K562 (cell line): ENCODE results near the gene ETV3. TPM values are rescaled to one million over a fixed set of nuclear protein-coding genes. Genes with fewer than 3 reads are reported as not detected.

Experiments used
- ATAC-seq: fragments of 200-7000 bp; cut with Tn5 transposase; 3 replicates; pipeline ENCODE4 v1.9.1; 2020; ENCODE audit warnings: moderate library complexity
- BruUV-seq: library from RNA; stranded (reverse); fragments of 400-500 nt; replicated peaks from 2 replicates; lab custom pipeline; 2021; lab: Mats Ljungman, UMichigan
- CTCF ChIA-PET: fragments of 300-600 bp; formaldehyde crosslinking; extraction: SDS; loops from one replicate; lab custom pipeline; 2021; ENCODE audit warnings: low intra/inter-chr PET ratio; lab: Yijun Ruan, JAX
- POLR2A ChIA-PET: fragments of 300-600, 350-650 bp; sonication (Branson Sonifier 250); formaldehyde crosslinking; extraction: SDS; loops from one replicate; lab custom pipeline; 2021; ENCODE audit warnings: antibody characterized with exemption, inconsistent platforms; lab: Yijun Ruan, JAX
- DNase-seq, 4 experiments: peaks; one replicate each; pipeline versions ENCODE4 v3.0.0 to v3.0.0-alpha.2; 2011 to 2018; ENCODE audit warnings: low spot score in 3 of 4, mixed read lengths in 3 of 4; ENCODE audit errors: extremely low read depth in 1 of 4
- FAIRE-seq: peaks from 2 replicates; lab custom pipeline; 2011; peaks lifted over from hg19 to GRCh38; lab: Jason Lieb, UNC
- H2AFZ ChIP-seq: 2 replicates; pipeline ENCODE4 v1.6.0; 2011; ENCODE audit warnings: low read depth, low read length, control low read depth, inconsistent platforms
- H3K27ac ChIP-seq: fragments of 200-600 bp; 3 replicates; pipeline ENCODE4 v1.8.0; 2011; ENCODE audit warnings: low read depth, mild to moderate bottlenecking, control low read depth, inconsistent platforms, low read length, moderate library complexity, mixed read lengths; ENCODE audit errors: extremely low read depth
- H3K27me3 ChIP-seq, 2 experiments: fragments of 300-600 bp in 1 of 2; 2 replicates in 1 of 2; 3 replicates in 1 of 2; pipeline versions ENCODE4 v1.6.0 to v1.8.0; 2011; ENCODE audit warnings: inconsistent platforms in 2 of 2, low read length in 2 of 2, mild to moderate bottlenecking in 1 of 2, mixed read lengths in 1 of 2, moderate library complexity in 1 of 2; ENCODE audit not compliant: control insufficient read depth in 2 of 2, insufficient read depth in 2 of 2
- H3K36me3 ChIP-seq: fragments of 300-600 bp; 3 replicates; pipeline ENCODE4 v1.8.0; 2011; ENCODE audit warnings: mild to moderate bottlenecking, low read length, inconsistent platforms; ENCODE audit not compliant: control insufficient read depth, insufficient read depth
- H3K4me1 ChIP-seq, 2 experiments: fragments of 200-600 bp in 1 of 2; replicated peaks in 1 of 2; 2 replicates in 1 of 2; 3 replicates in 1 of 2; pipeline versions ENCODE4 v1.5.1 to v1.8.0; 2011; ENCODE audit warnings: inconsistent platforms in 2 of 2, low read length in 2 of 2, mild to moderate bottlenecking in 1 of 2, mixed read lengths in 1 of 2, moderate library complexity in 1 of 2; ENCODE audit not compliant: control insufficient read depth in 2 of 2, insufficient read depth in 2 of 2
- H3K4me2 ChIP-seq: 2 replicates; pipeline ENCODE4 v1.6.1; 2011; ENCODE audit warnings: low read length, control low read depth, inconsistent platforms, mixed read lengths; ENCODE audit not compliant: insufficient read depth
- H3K4me3 ChIP-seq: fragments of 200-600 bp; sonication (generic), shearing (Covaris generic); 2 replicates; pipeline ENCODE4 v1.5.1; 2016; ENCODE audit warnings: control low read depth, inconsistent platforms
- H3K79me2 ChIP-seq: fragments of 200-600 bp; 3 replicates; pipeline ENCODE4 v1.8.0; 2011; ENCODE audit warnings: low read length, inconsistent platforms; ENCODE audit not compliant: control insufficient read depth, insufficient read depth
- H3K9ac ChIP-seq, 2 experiments: 2 replicates each; pipeline versions ENCODE4 v1.6.0 to v1.6.1; 2011; ENCODE audit warnings: low read depth in 2 of 2, low read length in 2 of 2, control low read depth in 1 of 2, inconsistent platforms in 1 of 2, mild to moderate bottlenecking in 1 of 2, mixed read lengths in 1 of 2; ENCODE audit not compliant: insufficient read depth in 1 of 2
- H3K9me1 ChIP-seq: one replicate; pipeline ENCODE4 v1.6.0; 2011; ENCODE audit warnings: inconsistent platforms, mild to moderate bottlenecking, low read length, moderate library complexity; ENCODE audit not compliant: control insufficient read depth, insufficient read depth
- H3K9me3 ChIP-seq: replicated peaks from 2 replicates; pipeline ENCODE4 v1.5.1; 2011; ENCODE audit warnings: low read depth, low read length, inconsistent platforms; ENCODE audit not compliant: control insufficient read depth, insufficient read depth
- H4K20me1 ChIP-seq: replicated peaks from 2 replicates; pipeline ENCODE4 v1.6.1; 2011; ENCODE audit warnings: low read length, inconsistent platforms, mixed read lengths; ENCODE audit not compliant: control insufficient read depth, insufficient read depth
- CCNT2 ChIP-seq: IDR thresholded peaks from 2 replicates; pipeline ENCODE4 v1.6.1; 2011; ENCODE audit warnings: borderline replicate concordance, low read depth, mild to moderate bottlenecking, moderate library complexity, mixed read lengths, low read length; ENCODE audit not compliant: insufficient read length; ENCODE audit errors: extremely low read depth
- CEBPB ChIP-seq: fragments of 450-650 bp; IDR thresholded peaks from 2 replicates; pipeline ENCODE4 v1.6.1; 2016; ENCODE audit warnings: missing genetic modification characterization, missing compliant biosample characterization
- CEBPG ChIP-seq, 3 experiments: fragments of 200-800 bp in 1 of 3; sonication (Bioruptor generic) in 1 of 3; sonication (generic) in 1 of 3; formaldehyde crosslinking in 1 of 3; IDR thresholded peaks in 2 of 3; conservative IDR thresholded peaks in 1 of 3; 2 replicates each; pipeline versions ENCODE4 v1.6.1 to v1.8.0; 2016 to 2022; ENCODE audit warnings: missing compliant biosample characterization in 2 of 3, missing genetic modification characterization in 2 of 3, mild to moderate bottlenecking in 1 of 3, missing genetic modification reagents in 1 of 3
- NR4A1 ChIP-seq, 2 experiments: fragments of 250-450 bp in 1 of 2; fragments of 450-650 bp in 1 of 2; sonication (Bioruptor Pico) in 1 of 2; IDR thresholded peaks; 2 replicates each; pipeline versions ENCODE4 v1.4.0 to v1.6.1; 2016 to 2020; ENCODE audit warnings: mild to moderate bottlenecking in 2 of 2, missing compliant biosample characterization in 1 of 2, missing genetic modification characterization in 1 of 2, moderate library complexity in 1 of 2
- ZBTB2 ChIP-seq: fragments of 450-650 bp; IDR thresholded peaks from 2 replicates; pipeline ENCODE4 v1.6.1; 2016; ENCODE audit warnings: antibody characterized with exemption
- WGBS: fragments of 100-300 bp; shearing (Covaris generic); methylation state at CpG from one replicate; pipeline ENCODE4 v1.1.6; 2016; ENCODE audit warnings: low coverage, mixed read lengths; ENCODE audit not compliant: insufficient coverage; ENCODE audit errors: missing lambda C conversion rate; 5-methylcytosine and 5-hydroxymethylcytosine counted together
- in situ Hi-C: fragments of 300-500 bp; cut with MboI; formaldehyde crosslinking; loops from 4 replicates; pipeline ENCODE4 v1.15.0; 2018; ENCODE audit warnings: inconsistent platforms, mixed read lengths
- intact Hi-C: fragments of 100-400 bp; cut with micrococcal nuclease; formaldehyde crosslinking; loops from 2 replicates; pipeline ENCODE4 v1.14.2; 2022
- polyA plus RNA-seq, 8 experiments: library from polyadenylated mRNA; depleted of rRNA in 4 of 8; stranded (reverse) in 5 of 8; unstranded in 3 of 8; fragments of >200 nt; fragmentation: Nextera tagmentation in 2 of 8; fragmentation: Illumina TruSeq in 1 of 8; extraction: Ambion mirVana in 2 of 8; extraction: Trizol in 1 of 8; gene quantifications; 2 replicates each; pipeline versions ENCODE4 v1.2.1 to v1.2.3, GENCODE V29; 2011 to 2014; ENCODE audit warnings: inconsistent platforms in 1 of 8, missing spikeins in 1 of 8
- total RNA-seq, 7 experiments: library from RNA; depleted of rRNA in 6 of 7; stranded (reverse); fragments of >200 nt in 6 of 7; fragmentation: Illumina TruSeq in 2 of 7; extraction: Trizol in 2 of 7; gene quantifications; 2 replicates each; pipeline versions ENCODE4 v1.2.1 to v1.2.3, GENCODE V29; 2011 to 2021; ENCODE audit warnings: low replicate concordance in 1 of 7

The ETV3 gene
- total and polyA plus RNA-seq, 9 of the 15 experiments (the other 6 are each of a cell fraction or from before 2014, with no cell fraction given): 3.1 to 16.0 (median 9.0) TPM

GRCh38 chr1:157087030-157087429 is 51.2 kb downstream of the ETV3 start:
- CTCF ChIA-PET: interaction anchor here (0.6 kb wide), 1 partner anchor 153 kb away, joined by 3 read pairs; no protein-coding TSS in a partner anchor
- FAIRE-seq: no peak
- 29% methylated on average over 5 of the region's 5 CpGs for WGBS

GRCh38 chr1:157086299-157086698 is 51.9 kb downstream of the ETV3 start:
- Histone ChIP-seq H3K36me3 (no peaks in the 10 kb centered on the region), H3K9me3 (no peaks in the 10 kb centered on the region), H3K4me1 (peaks cover 0 to 2% of the 10 kb centered on the region in 2 experiments; a peak in 1 of 5 replicates), H3K27me3 (peaks cover 0 to 17% of the 10 kb centered on the region in 2 experiments; a peak in 2 of 5 replicates), H4K20me1 (no peaks in the 10 kb centered on the region; the same call in 1 of the 2 replicates), H3K27ac (no peak overlapping the region), H2AFZ (no peak overlapping the region), H3K9ac (no peak overlapping the region), H3K79me2 (no peaks in the 10 kb centered on the region), H3K9me1 (no peaks in the 10 kb centered on the region), H3K4me2 (no peak overlapping the region), H3K4me3 (no peak overlapping the region)
- no peak for DNase-seq
- in situ Hi-C loops (no loop called here), intact Hi-C loops (no loop called here)
- ATAC-seq: no peak
- WGBS: 43% methylated on average over 6 of the region's 6 CpGs
- ChIA-PET POLR2A (no interaction called here), CTCF (interaction anchor here (0.6 kb wide), 1 partner anchor 152 kb away, joined by 3 read pairs; no protein-coding TSS in a partner anchor)
- no peak for FAIRE-seq
- BruUV-seq: no TSS peak
- TF ChIP-seq CEBPG (CRISPR knock-in tag; IDR thresholded peaks at IDR 0.05) (no peak), CEBPG (tag; conservative IDR thresholded peaks at IDR 0.05 in 1 of 2, IDR thresholded peaks at IDR 0.05 in 1 of 2) (0 out of 4 replicates have a peak, but pooled peaks of 1 of the 2 experiments have one; percentile 53), CEBPB (tag) (peak; percentile 76), ZBTB2 (no peak)

More at GRCh38 chr1:157087030-157087429, 51.2 kb downstream of the ETV3 start:
- H3K27ac ChIP-seq: no peak overlapping the region
- TF ChIP-seq CCNT2: no peak
- no peak for TF ChIP-seq NR4A1 (CRISPR knock-in tag; IDR thresholded peaks at IDR 0.05)
- TF ChIP-seq NR4A1 (tag; IDR thresholded peaks at IDR 0.05): no peak
- in situ Hi-C loops (no loop called here), intact Hi-C loops (no loop called here)
- ATAC-seq (no peak), DNase-seq (no peak)
- no peaks in the 10 kb centered on the region for H3K36me3 ChIP-seq
- H3K27me3 ChIP-seq: peaks cover 0 to 17% of the 10 kb centered on the region in 2 experiments; a peak in 2 of 5 replicates
- H4K20me1 ChIP-seq: no peaks in the 10 kb centered on the region; the same call in 1 of the 2 replicates
- no TSS peak for BruUV-seq
- H3K9me1 ChIP-seq: no peaks in the 10 kb centered on the region
- POLR2A ChIA-PET: interaction anchor here (1.2 kb wide), 1 partner anchor 18 kb away, joined by 4 read pairs; no protein-coding TSS in a partner anchor
- H3K4me3 ChIP-seq: no peak overlapping the region
- no peaks in the 10 kb centered on the region for H3K9me3 ChIP-seq
- peaks cover 0 to 2% of the 10 kb centered on the region in 2 experiments; a peak in 1 of 5 replicates for H3K4me1 ChIP-seq
- H3K4me2 ChIP-seq: no peak overlapping the region
- H3K9ac ChIP-seq: peak overlapping the region in 1 of 2 experiments; percentile 35; a peak in 1 of 4 replicates
- H3K79me2 ChIP-seq: no peaks in the 10 kb centered on the region
- H2AFZ ChIP-seq: peak overlapping the region; percentile 61; the same call in 1 of the 2 replicates
